SU-DHL-6 (cell line): Measurements from ENCODE around the gene KRTAP2-1.

Experiments
- CTCF ChIP-seq: fragments of 200-600 bp; sonication (generic); IDR thresholded peaks from one replicate; pipeline ENCODE4 v1.5.1; 2017; ENCODE audit warnings: antibody characterized with exemption, mild to moderate bottlenecking, low read length, moderate library complexity; ENCODE audit not compliant: insufficient read depth, poor library complexity, severe bottlenecking
- EZH2phosphoT487 ChIP-seq: fragments of 200-600 bp; sonication (generic), shearing (Covaris generic); conservative IDR thresholded peaks from 2 replicates; pipeline ENCODE4 v1.6.1; 2018; ENCODE audit warnings: mild to moderate bottlenecking, antibody characterized with exemption, low read length, moderate library complexity, mixed read lengths

- TF ChIP-seq CTCF (no peak), EZH2phosphoT487 (no peak)
Measured at GRCh38 chr17:41042953-41043352, 4.2 kb downstream of the KRTAP2-1 start.
